NCI-H526 (cell line): ENCODE measurements around the gene INPP5A.
"Not testable (repeated sequence)": the region's sequence is repeated elsewhere in the genome, so short reads cannot be mapped to it uniquely, and the experiment has no call there.

Experiments
- DNase-seq, 2 experiments: peaks; one replicate each; lab custom pipeline; 2025; lab: John Stamatoyannopoulos, UW

INPP5A gene

GRCh38 chr10:132725202-132725601 is 187.6 kb downstream of the INPP5A start:
- no peak for DNase-seq

- DNase-seq = no peak
Observed at GRCh38 chr10:132726194-132726593, 188.6 kb downstream of the INPP5A start.

- no peak for DNase-seq
Observed at GRCh38 chr10:132726951-132727350, 189.4 kb downstream of the INPP5A start.

- no peak for DNase-seq
Observed at GRCh38 chr10:132727411-132727810, 189.8 kb downstream of the INPP5A start.

- DNase-seq = no peak
Observed at GRCh38 chr10:132728321-132728720, 190.7 kb downstream of the INPP5A start.

GRCh38 chr10:132728741-132729140 is 191.2 kb downstream of the INPP5A start:
- no peak for DNase-seq

GRCh38 chr10:132729810-132730572 is 192.4 kb downstream of the INPP5A start:
- no peak for DNase-seq

- DNase-seq = no peak
Observed at GRCh38 chr10:132730573-132730953, 193.0 kb downstream of the INPP5A start.

GRCh38 chr10:132732518-132732917 is 194.9 kb downstream of the INPP5A start:
- no peak for DNase-seq

- DNase-seq = no peak
Observed at GRCh38 chr10:132733926-132734325, 196.3 kb downstream of the INPP5A start.

- DNase-seq = no peak
Observed at GRCh38 chr10:132735341-132735775, 197.8 kb downstream of the INPP5A start.

GRCh38 chr10:132735923-132736391 is 198.4 kb downstream of the INPP5A start:
- DNase-seq = no peak

- no peak for DNase-seq
Observed at GRCh38 chr10:132737390-132738048, 199.9 kb downstream of the INPP5A start.

- DNase-seq = no peak
Observed at GRCh38 chr10:132738454-132739224, 201.1 kb downstream of the INPP5A start.

GRCh38 chr10:132739225-132739613 is 201.6 kb downstream of the INPP5A start:
- no peak for DNase-seq

GRCh38 chr10:132740588-132740987 is 203.0 kb downstream of the INPP5A start:
- no peak for DNase-seq

GRCh38 chr10:132742167-132742836 is 204.7 kb downstream of the INPP5A start:
- no peak for DNase-seq

GRCh38 chr10:132742837-132743194 is 205.2 kb downstream of the INPP5A start:
- no peak for DNase-seq

GRCh38 chr10:132743196-132743924 is 205.8 kb downstream of the INPP5A start:
- DNase-seq = not testable (repeated sequence)

- no peak for DNase-seq
Observed at GRCh38 chr10:132743925-132744490, 206.4 kb downstream of the INPP5A start.

- DNase-seq = no peak
Observed at GRCh38 chr10:132744839-132745238, 207.3 kb downstream of the INPP5A start.
